Gastroesophageal sphincter (tissue), 4 donors: ENCODE results near the gene SPATA21. TPM values are rescaled to one million over a fixed set of nuclear protein-coding genes. Genes with fewer than 3 reads are reported as not detected.

Experiments used
- ATAC-seq: fragments of 150-250 bp; one replicate; pipeline ENCODE4 v1.9.1; 2016; ENCODE audit warnings: mild to moderate bottlenecking, moderate library complexity
- H3K27ac ChIP-seq, 4 donors: fragments of 200-600 bp; sonication (generic) in 3 of 4; 1 replicate in 3 of 4; 2 replicates in 1 of 4; pipeline ENCODE4 v1.5.1; 2016 to 2019
- H3K27me3 ChIP-seq: fragments of 200-600 bp; sonication (generic); one replicate; pipeline ENCODE4 v1.5.1; 2019
- H3K36me3 ChIP-seq, 2 donors: fragments of 200-600 bp; sonication (generic); one replicate each; pipeline ENCODE4 v1.5.1; 2019; ENCODE audit warnings: control low read depth in 1 of 2
- H3K4me1 ChIP-seq, 3 donors: fragments of 200-600 bp; sonication (generic); 1 replicate in 2 of 3; 2 replicates in 1 of 3; pipeline ENCODE4 v1.5.1; 2016 to 2019; ENCODE audit warnings: control low read depth in 2 of 3
- H3K4me3 ChIP-seq, 2 donors: fragments of 200-600 bp; sonication (generic); one replicate each; pipeline ENCODE4 v1.5.1; 2019; ENCODE audit warnings: mild to moderate bottlenecking in 1 of 2, moderate library complexity in 1 of 2
- H3K9me3 ChIP-seq, 3 donors: fragments of 200-600 bp; sonication (generic); one replicate each; pipeline ENCODE4 v1.5.1; 2017 to 2019; ENCODE audit warnings: control low read depth in 2 of 3
- CTCF ChIP-seq, 4 experiments: fragments of 200-600 bp in 2 of 4; fragments of 450-650 bp in 2 of 4; sonication (generic) in 1 of 4; IDR thresholded peaks; one replicate each; pipeline ENCODE4 v1.5.1; 2017 to 2019; ENCODE audit warnings: antibody characterized with exemption in 4 of 4, mild to moderate bottlenecking in 2 of 4, moderate library complexity in 2 of 4
- EP300 ChIP-seq: sonication (generic); formaldehyde crosslinking; IDR thresholded peaks from one replicate; pipeline ENCODE4 v1.6.1; 2017; ENCODE audit warnings: antibody characterized with exemption, mild to moderate bottlenecking
- POLR2A ChIP-seq, 2 donors: fragments of 450-650 bp; IDR thresholded peaks; one replicate each; pipeline ENCODE4 v1.6.1; 2017; ENCODE audit warnings: antibody characterized with exemption in 2 of 2, mild to moderate bottlenecking in 2 of 2, moderate library complexity in 1 of 2
- POLR2AphosphoS5 ChIP-seq: sonication (generic); formaldehyde crosslinking; IDR thresholded peaks from one replicate; pipeline ENCODE4 v1.6.1; 2017; ENCODE audit warnings: antibody characterized with exemption
- WGBS, 2 donors: methylation state at CpG; one replicate each; pipeline ENCODE4 v1.1.5; 2018; ENCODE audit warnings: low coverage in 1 of 2; 5-methylcytosine and 5-hydroxymethylcytosine counted together
- total RNA-seq, 4 donors: library from RNA; depleted of rRNA; stranded (reverse); fragments of >200 nt; gene quantifications; one replicate each; pipeline ENCODE4 v1.1.0, GENCODE V29; 2016

The SPATA21 gene
- total RNA-seq, 4 donors from 2014 or later: 0.12 to 3.6 TPM; not detected in 2

- ATAC-seq: no peak
- peak overlapping the region; percentile 76 to 84 (median 80) for H3K27ac ChIP-seq
- 20 to 27% methylated on average over 10 to 14 of the region's 14 CpGs for WGBS, 2 donors
- H3K4me3 ChIP-seq: peak overlapping the region; percentile 39 to 42
- no peak for TF ChIP-seq POLR2AphosphoS5
- no peak for TF ChIP-seq CTCF (IDR thresholded peaks at IDR 0.05)
- no peak for TF ChIP-seq EP300
- no peak for TF ChIP-seq POLR2A (IDR thresholded peaks at IDR 0.05)
- no peaks in the 10 kb centered on the region for H3K36me3 ChIP-seq
- no peaks in the 10 kb centered on the region for H3K9me3 ChIP-seq
- peaks cover 16 to 89% (median 35%) of the 10 kb centered on the region in 3 donors for H3K4me1 ChIP-seq
- no peaks in the 10 kb centered on the region for H3K27me3 ChIP-seq
Observed at GRCh38 chr1:16387201-16388188, 49.7 kb downstream of the SPATA21 start.

- H3K4me3 ChIP-seq: peak overlapping the region; percentile 39 to 42
- peak overlapping the region; percentile 76 to 84 (median 80) for H3K27ac ChIP-seq
- ATAC-seq: peak; percentile 66
- TF ChIP-seq CTCF (IDR thresholded peaks at IDR 0.05) (no peak), POLR2A (IDR thresholded peaks at IDR 0.05) (no peak), POLR2AphosphoS5 (no peak), EP300 (no peak)
- no peaks in the 10 kb centered on the region for H3K27me3 ChIP-seq
- no peaks in the 10 kb centered on the region for H3K9me3 ChIP-seq
- peaks cover 16 to 80% (median 28%) of the 10 kb centered on the region in 3 donors for H3K4me1 ChIP-seq
- 17 to 49% methylated on average over 2 to 4 of the region's 5 CpGs for WGBS, 2 donors
- no peaks in the 10 kb centered on the region for H3K36me3 ChIP-seq
Observed at GRCh38 chr1:16386454-16387113, 50.6 kb downstream of the SPATA21 start.

GRCh38 chr1:16385659-16386453 lies 51.4 kb downstream of the SPATA21 start:
- Histone ChIP-seq H3K27me3 (no peaks in the 10 kb centered on the region), H3K4me1 (peaks cover 16 to 72% (median 27%) of the 10 kb centered on the region in 3 donors), H3K9me3 (no peaks in the 10 kb centered on the region), H3K27ac (peak overlapping the region; percentile 2 to 84 (median 80)), H3K4me3 (no peak overlapping the region), H3K36me3 (no peaks in the 10 kb centered on the region)
- ATAC-seq: no peak
- TF ChIP-seq EP300 (no peak), POLR2AphosphoS5 (no peak), POLR2A (IDR thresholded peaks at IDR 0.05) (no peak), CTCF (IDR thresholded peaks at IDR 0.05) (no peak)
- WGBS, 2 donors: 80 to 95% methylated on average over 3 to 6 of the region's 9 CpGs

GRCh38 chr1:16383888-16384287 lies 53.3 kb downstream of the SPATA21 start:
- WGBS, 2 donors: 84 to 92% methylated on average over 5 of the region's 5 CpGs
- Histone ChIP-seq H3K4me3 (no peak overlapping the region), H3K9me3 (no peaks in the 10 kb centered on the region), H3K4me1 (peaks cover 16 to 71% (median 24%) of the 10 kb centered on the region in 3 donors), H3K27me3 (no peaks in the 10 kb centered on the region), H3K27ac (no peak overlapping the region), H3K36me3 (no peaks in the 10 kb centered on the region)
- TF ChIP-seq POLR2AphosphoS5 (no peak), POLR2A (IDR thresholded peaks at IDR 0.05) (no peak), EP300 (no peak), CTCF (IDR thresholded peaks at IDR 0.05) (no peak)
- ATAC-seq: no peak
